IMR-90 (cell line): ENCODE results near the gene SPATA32. TPM values are rescaled to one million over a fixed set of nuclear protein-coding genes. Genes with fewer than 3 reads are reported as not detected.

Experiments
- ATAC-seq: fragments of 200-7000 bp; cut with Tn5 transposase; 2 replicates; pipeline ENCODE4 v1.9.1; 2020; ENCODE audit warnings: low read depth, mild to moderate bottlenecking, moderate library complexity
- BruUV-seq: library from RNA; stranded (reverse); fragments of 400-500 nt; replicated peaks from 2 replicates; lab custom pipeline; 2021; lab: Mats Ljungman, UMichigan
- CTCF ChIA-PET: fragments of 300-600 bp; formaldehyde crosslinking; extraction: SDS; loops from one replicate; lab custom pipeline; 2021; ENCODE audit warnings: antibody characterized with exemption; lab: Yijun Ruan, JAX
- POLR2A ChIA-PET: fragments of 300-600 bp; sonication (Branson Sonifier 250); formaldehyde crosslinking; loops from one replicate; lab custom pipeline; 2022; ENCODE audit warnings: antibody characterized with exemption; ENCODE audit not compliant: unreplicated experiment; lab: Charles Lee
- DNase-seq: peaks from one replicate; pipeline ENCODE4 v3.0.0; 2013
- H2AFZ ChIP-seq: replicated peaks from 2 replicates; pipeline ENCODE3; 2013; ENCODE audit warnings: low read length, mild to moderate bottlenecking; ENCODE audit not compliant: poor library complexity
- H2AK5ac ChIP-seq: 2 replicates; pipeline ENCODE4 v1.6.1; 2013; ENCODE audit warnings: low read depth, low read length, inconsistent platforms
- H2AK9ac ChIP-seq: replicated peaks from 2 replicates; pipeline ENCODE3; 2013; ENCODE audit warnings: mild to moderate bottlenecking, low read depth, low read length, moderate library complexity; ENCODE audit not compliant: poor library complexity
- H2BK120ac ChIP-seq: 2 replicates; pipeline ENCODE4 v1.6.1; 2013; ENCODE audit warnings: low read depth, low read length, inconsistent platforms
- H2BK15ac ChIP-seq: 3 replicates; pipeline ENCODE4 v1.6.1; 2013; ENCODE audit warnings: low read depth, low read length, inconsistent platforms
- H2BK20ac ChIP-seq: 2 replicates; pipeline ENCODE4 v1.6.1; 2013; ENCODE audit warnings: low read depth, mild to moderate bottlenecking, inconsistent platforms, low read length, moderate library complexity
- H2BK5ac ChIP-seq: 2 replicates; pipeline ENCODE4 v1.6.1; 2013; ENCODE audit warnings: mild to moderate bottlenecking, low read depth, low read length, inconsistent platforms; ENCODE audit not compliant: poor library complexity, severe bottlenecking
- H3K14ac ChIP-seq: replicated peaks from 2 replicates; pipeline ENCODE4 v1.6.1; 2013; ENCODE audit warnings: low read depth, low read length, inconsistent platforms
- H3K18ac ChIP-seq: 2 replicates; pipeline ENCODE4 v1.6.1; 2013; ENCODE audit warnings: low read depth, low read length, control low read depth
- H3K23ac ChIP-seq: 2 replicates; pipeline ENCODE4 v1.6.1; 2013; ENCODE audit warnings: low read depth, low read length, inconsistent platforms
- H3K27ac ChIP-seq: 2 replicates; pipeline ENCODE4 v1.5.1; 2013; ENCODE audit warnings: mild to moderate bottlenecking, control low read depth, low read length; ENCODE audit not compliant: insufficient read depth
- H3K27me3 ChIP-seq: 2 replicates; pipeline ENCODE4 v1.6.1; 2013; ENCODE audit warnings: low read length; ENCODE audit not compliant: control insufficient read depth, insufficient read depth
- H3K36me3 ChIP-seq: 2 replicates; pipeline ENCODE4 v1.6.1; 2013; ENCODE audit warnings: low read length, mixed read lengths; ENCODE audit not compliant: control insufficient read depth, insufficient read depth
- H3K4ac ChIP-seq: 2 replicates; pipeline ENCODE4 v1.6.1; 2013; ENCODE audit warnings: low read depth, low read length, inconsistent platforms
- H3K4me1 ChIP-seq: 2 replicates; pipeline ENCODE4 v1.6.1; 2013; ENCODE audit warnings: low read length, mixed read lengths; ENCODE audit not compliant: control insufficient read depth, insufficient read depth
- H3K4me2 ChIP-seq: 2 replicates; pipeline ENCODE4 v1.6.1; 2013; ENCODE audit warnings: low read depth, mild to moderate bottlenecking, control low read depth, low read length, moderate library complexity
- H3K4me3 ChIP-seq: 2 replicates; pipeline ENCODE4 v1.5.1; 2013; ENCODE audit warnings: low read depth, mild to moderate bottlenecking, control low read depth, low read length, moderate library complexity; ENCODE audit not compliant: insufficient read depth
- H3K56ac ChIP-seq: 2 replicates; pipeline ENCODE4 v1.6.1; 2013; ENCODE audit warnings: low read length, inconsistent platforms; ENCODE audit not compliant: insufficient read depth; ENCODE audit errors: extremely low read depth
- H3K79me1 ChIP-seq, 2 experiments: 2 replicates each; pipeline ENCODE4 v1.6.1; 2013; ENCODE audit warnings: low read length in 2 of 2, inconsistent platforms in 1 of 2, low read depth in 1 of 2
- H3K9ac ChIP-seq: 2 replicates; pipeline ENCODE4 v1.6.1; 2013; ENCODE audit warnings: low read depth, low read length, control low read depth
- H3K9me1 ChIP-seq: 2 replicates; pipeline ENCODE4 v1.6.1; 2013; ENCODE audit warnings: low read length, inconsistent platforms; ENCODE audit not compliant: insufficient read depth
- H3K9me3 ChIP-seq: 2 replicates; pipeline ENCODE4 v1.6.1; 2013; ENCODE audit warnings: low read length; ENCODE audit not compliant: control insufficient read depth, insufficient read depth
- H4K20me1 ChIP-seq: 2 replicates; pipeline ENCODE4 v1.6.1; 2013; ENCODE audit warnings: low read length, inconsistent platforms; ENCODE audit not compliant: insufficient read depth
- H4K5ac ChIP-seq: 2 replicates; pipeline ENCODE4 v1.6.1; 2013; ENCODE audit warnings: mild to moderate bottlenecking, low read depth, low read length, control low read depth
- H4K8ac ChIP-seq, 2 experiments: 2 replicates each; pipeline ENCODE4 v1.6.1; 2013; ENCODE audit warnings: low read depth in 2 of 2, low read length in 2 of 2, control low read depth in 1 of 2, inconsistent platforms in 1 of 2
- H4K91ac ChIP-seq: 2 replicates; pipeline ENCODE4 v1.6.1; 2013; ENCODE audit warnings: low read depth, low read length, inconsistent platforms; ENCODE audit not compliant: insufficient read depth
- BHLHE40 ChIP-seq: fragments of 150-350 bp; IDR thresholded peaks from 2 replicates; pipeline ENCODE4 v1.6.1; 2016; ENCODE audit warnings: mild to moderate bottlenecking, low read depth, low read length
- CEBPB ChIP-seq: IDR thresholded peaks from 2 replicates; pipeline ENCODE4 v1.6.1; 2012; ENCODE audit warnings: low read depth, low read length, improper control_type of control experiment
- CHD1 ChIP-seq: IDR thresholded peaks from 2 replicates; pipeline ENCODE4 v1.6.1; 2012; ENCODE audit warnings: low read depth, low read length, improper control_type of control experiment
- FOS ChIP-seq: fragments of 150-350 bp; IDR thresholded peaks from 2 replicates; pipeline ENCODE4 v1.6.1; 2016; ENCODE audit warnings: low read depth, low read length
- MAFK ChIP-seq: IDR thresholded peaks from 2 replicates; pipeline ENCODE4 v1.6.1; 2012; ENCODE audit warnings: low read depth, low read length, improper control_type of control experiment
- MAZ ChIP-seq: IDR thresholded peaks from 2 replicates; pipeline ENCODE4 v1.6.1; 2012; ENCODE audit warnings: low read depth, mild to moderate bottlenecking, low read length, improper control_type of control experiment, moderate library complexity, borderline replicate concordance
- NFE2L2 ChIP-seq: fragments of 150-350 bp; IDR thresholded peaks from 2 replicates; pipeline ENCODE4 v1.6.1; 2016; ENCODE audit warnings: low read depth, mild to moderate bottlenecking, low read length
- POLR2A ChIP-seq: IDR thresholded peaks from 2 replicates; pipeline ENCODE4 v1.6.1; 2012; ENCODE audit warnings: mild to moderate bottlenecking, low read depth, low read length
- RAD21 ChIP-seq: IDR thresholded peaks from 2 replicates; pipeline ENCODE4 v1.6.1; 2012; ENCODE audit warnings: low read length, improper control_type of control experiment
- RCOR1 ChIP-seq: IDR thresholded peaks from 2 replicates; pipeline ENCODE4 v1.6.1; 2012; ENCODE audit warnings: mild to moderate bottlenecking, low read length, improper control_type of control experiment; ENCODE audit not compliant: insufficient replicate concordance
- RFX5 ChIP-seq: IDR thresholded peaks from 2 replicates; pipeline ENCODE4 v1.8.0; 2012; ENCODE audit warnings: low read depth, mild to moderate bottlenecking, low read length, moderate library complexity
- SMC3 ChIP-seq: fragments of 150-350 bp; IDR thresholded peaks from 2 replicates; pipeline ENCODE4 v1.6.1; 2016; ENCODE audit warnings: low read depth, mild to moderate bottlenecking, antibody characterized with exemption, low read length, moderate library complexity
- WGBS, 2 experiments: methylation state at CpG; one replicate each; pipeline versions ENCODE4 v1.1.5 to v1.1.7; 2013; ENCODE audit warnings: missing lambda C conversion rate in 2 of 2; ENCODE audit not compliant: insufficient read length in 1 of 2; ENCODE audit errors: extremely low coverage in 2 of 2; 5-methylcytosine and 5-hydroxymethylcytosine counted together
- dilution Hi-C: fragments of 300-500 bp; cut with HindIII; formaldehyde crosslinking; loops from one replicate; pipeline ENCODE4 v1.14.3; 2018; ENCODE audit warnings: low sequenced_read_pairs; ENCODE audit not compliant: unreplicated experiment
- in situ Hi-C: fragments of 300-500 bp; cut with MboI; formaldehyde crosslinking; loops from 3 replicates; pipeline ENCODE4 v1.14.3; 2019; ENCODE audit warnings: low sequenced_read_pairs, inconsistent platforms, mixed read lengths
- intact Hi-C: fragments of 100-400 bp; cut with micrococcal nuclease; formaldehyde crosslinking; loops from 2 replicates; pipeline ENCODE4 v1.10.0; 2022
- polyA plus RNA-seq, 3 experiments: library from polyadenylated mRNA; depleted of rRNA; stranded (reverse); fragments of >200 nt; gene quantifications; 2 replicates each; pipeline ENCODE4 v1.2.3, GENCODE V29; 2012; ENCODE audit warnings: low replicate concordance in 1 of 3
- total RNA-seq: library from RNA; depleted of rRNA; stranded (reverse); fragments of >200 nt; gene quantifications from 2 replicates; pipeline ENCODE4 v1.2.3, GENCODE V29; 2012
- TF ChIP-seq, protein P1 (sequence below): conservative IDR thresholded peaks from 2 replicates; pipeline ENCODE4 v1.5.1; 2012; ENCODE audit warnings: mild to moderate bottlenecking, low read depth, low read length, improper control_type of control experiment
- TF ChIP-seq, protein P2 (sequence below): fragments of 150-350 bp; IDR thresholded peaks from 2 replicates; pipeline ENCODE4 v1.6.1; 2016; ENCODE audit warnings: low read depth, mild to moderate bottlenecking, low read length, moderate library complexity, borderline replicate concordance
- TF ChIP-seq, protein P3 (sequence below): fragments of 150-350 bp; IDR thresholded peaks from 2 replicates; pipeline ENCODE4 v1.6.1; 2017; ENCODE audit warnings: mild to moderate bottlenecking, antibody characterized with exemption, low read length, low read depth

The SPATA32 gene
- total and polyA plus RNA-seq, 2 of the 4 experiments (the other 2 are of a cell fraction), result 0.18 TPM; not detected in 1

DNA sequence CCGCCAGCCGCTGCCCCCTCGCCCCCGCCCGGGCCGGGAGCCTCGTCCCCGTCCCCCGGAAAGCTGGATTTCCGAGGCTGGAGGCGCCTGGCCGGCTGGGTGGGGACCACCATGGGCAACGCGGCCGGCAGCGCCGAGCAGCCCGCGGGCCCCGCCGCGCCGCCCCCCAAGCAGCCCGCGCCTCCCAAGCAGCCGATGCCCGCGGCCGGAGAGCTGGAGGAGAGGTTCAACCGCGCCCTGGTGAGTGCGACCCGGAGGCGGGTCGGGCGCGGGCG lies 39.9 kb downstream of the SPATA32 start:
- Histone ChIP-seq H2AK9ac (no peak overlapping the region), H3K4me2 (no peak overlapping the region; the same call in 1 of the 2 replicates), H2AFZ (no peak overlapping the region), H3K4ac (no peak overlapping the region), H3K36me3 (no peaks in the 10 kb centered on the region), H3K9me1 (no peaks in the 10 kb centered on the region), H4K91ac (no peak overlapping the region), H3K14ac (no peak overlapping the region), H3K79me1 (peaks cover 0 to 5% of the 10 kb centered on the region in 2 experiments; a peak in 1 of 4 replicates), H2BK20ac (no peak overlapping the region), H3K9ac (peak overlapping the region; percentile 37; the same call in 1 of the 2 replicates), H3K23ac (no peak overlapping the region), H4K20me1 (no peaks in the 10 kb centered on the region), H2BK120ac (no peak overlapping the region), H4K5ac (no peak overlapping the region), H2AK5ac (no peak overlapping the region), H3K4me1 (peaks cover 9% of the 10 kb centered on the region; the same call in 1 of the 2 replicates), H3K27me3 (peaks cover 15% of the 10 kb centered on the region), H3K27ac (no peak overlapping the region; the same call in 1 of the 2 replicates), H3K18ac (no peak overlapping the region), H2BK15ac (no peak overlapping the region), H3K56ac (no peak overlapping the region), H3K4me3 (peak overlapping the region; percentile 56), H2BK5ac (peak overlapping the region; percentile 13), H4K8ac (no peak overlapping the region), H3K9me3 (no peaks in the 10 kb centered on the region)
- 1% methylated on average over 14 of the region's 38 CpGs; no CpG with 5 or more reads in 1 of the 2 experiments for WGBS, 2 experiments
- intact Hi-C loops, result no loop called here
- no peak for TF ChIP-seq FOS
- no peak for TF ChIP-seq POLR2A
- TF ChIP-seq, protein P1, sequence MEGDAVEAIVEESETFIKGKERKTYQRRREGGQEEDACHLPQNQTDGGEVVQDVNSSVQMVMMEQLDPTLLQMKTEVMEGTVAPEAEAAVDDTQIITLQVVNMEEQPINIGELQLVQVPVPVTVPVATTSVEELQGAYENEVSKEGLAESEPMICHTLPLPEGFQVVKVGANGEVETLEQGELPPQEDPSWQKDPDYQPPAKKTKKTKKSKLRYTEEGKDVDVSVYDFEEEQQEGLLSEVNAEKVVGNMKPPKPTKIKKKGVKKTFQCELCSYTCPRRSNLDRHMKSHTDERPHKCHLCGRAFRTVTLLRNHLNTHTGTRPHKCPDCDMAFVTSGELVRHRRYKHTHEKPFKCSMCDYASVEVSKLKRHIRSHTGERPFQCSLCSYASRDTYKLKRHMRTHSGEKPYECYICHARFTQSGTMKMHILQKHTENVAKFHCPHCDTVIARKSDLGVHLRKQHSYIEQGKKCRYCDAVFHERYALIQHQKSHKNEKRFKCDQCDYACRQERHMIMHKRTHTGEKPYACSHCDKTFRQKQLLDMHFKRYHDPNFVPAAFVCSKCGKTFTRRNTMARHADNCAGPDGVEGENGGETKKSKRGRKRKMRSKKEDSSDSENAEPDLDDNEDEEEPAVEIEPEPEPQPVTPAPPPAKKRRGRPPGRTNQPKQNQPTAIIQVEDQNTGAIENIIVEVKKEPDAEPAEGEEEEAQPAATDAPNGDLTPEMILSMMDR, result no peak
- TF ChIP-seq, protein P2, sequence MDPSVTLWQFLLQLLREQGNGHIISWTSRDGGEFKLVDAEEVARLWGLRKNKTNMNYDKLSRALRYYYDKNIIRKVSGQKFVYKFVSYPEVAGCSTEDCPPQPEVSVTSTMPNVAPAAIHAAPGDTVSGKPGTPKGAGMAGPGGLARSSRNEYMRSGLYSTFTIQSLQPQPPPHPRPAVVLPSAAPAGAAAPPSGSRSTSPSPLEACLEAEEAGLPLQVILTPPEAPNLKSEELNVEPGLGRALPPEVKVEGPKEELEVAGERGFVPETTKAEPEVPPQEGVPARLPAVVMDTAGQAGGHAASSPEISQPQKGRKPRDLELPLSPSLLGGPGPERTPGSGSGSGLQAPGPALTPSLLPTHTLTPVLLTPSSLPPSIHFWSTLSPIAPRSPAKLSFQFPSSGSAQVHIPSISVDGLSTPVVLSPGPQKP, result no peak
- no peak for TF ChIP-seq MAFK
- no peak for TF ChIP-seq SMC3
- TF ChIP-seq NFE2L2, result no peak
- no peak for TF ChIP-seq RAD21
- TF ChIP-seq, protein P3, sequence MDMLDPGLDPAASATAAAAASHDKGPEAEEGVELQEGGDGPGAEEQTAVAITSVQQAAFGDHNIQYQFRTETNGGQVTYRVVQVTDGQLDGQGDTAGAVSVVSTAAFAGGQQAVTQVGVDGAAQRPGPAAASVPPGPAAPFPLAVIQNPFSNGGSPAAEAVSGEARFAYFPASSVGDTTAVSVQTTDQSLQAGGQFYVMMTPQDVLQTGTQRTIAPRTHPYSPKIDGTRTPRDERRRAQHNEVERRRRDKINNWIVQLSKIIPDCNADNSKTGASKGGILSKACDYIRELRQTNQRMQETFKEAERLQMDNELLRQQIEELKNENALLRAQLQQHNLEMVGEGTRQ, result no peak
- TF ChIP-seq MAZ, result no peak
- no peak for TF ChIP-seq RFX5
- TF ChIP-seq CEBPB, result no peak
- no peak for TF ChIP-seq RCOR1
- no peak for TF ChIP-seq BHLHE40
- TF ChIP-seq CHD1, result no peak
- POLR2A ChIA-PET, result no interaction called here
- no TSS peak for BruUV-seq
- in situ Hi-C loops, result loop anchor here (25.0 kb wide), 1 partner anchor 365 kb away; no protein-coding TSS in a partner anchor
- DNase-seq (no peak), ATAC-seq (peak; percentile 24)
- dilution Hi-C loops, result no loop called here
- CTCF ChIA-PET, result no interaction called here
